B cell (primary cell): Measurements from ENCODE around the gene ONECUT3. TPM values are rescaled to one million over a fixed set of nuclear protein-coding genes. Genes with fewer than 3 reads are reported as not detected.

Experiments used
- ATAC-seq: fragments of 200-7000 bp; cut with Tn5 transposase; one replicate; pipeline ENCODE4 v1.10.0; 2021; ENCODE audit warnings: low read depth, mild to moderate bottlenecking, moderate number of reproducible peaks, moderate library complexity
- CTCF ChIA-PET: fragments of 350-600 bp; sonication (Branson Sonifier 250); formaldehyde crosslinking; loops from one replicate; lab custom pipeline; 2021; ENCODE audit warnings: antibody characterized with exemption, inconsistent platforms; lab: Charles Lee
- POLR2A ChIA-PET: fragments of 350-600 bp; sonication (Branson Sonifier 250); formaldehyde crosslinking; loops from one replicate; lab custom pipeline; 2021; ENCODE audit warnings: antibody characterized with exemption; lab: Charles Lee
- DNase-seq: peaks from one replicate; pipeline ENCODE4 v3.0.0; 2013
- H2AFZ ChIP-seq: 2 replicates; pipeline ENCODE4 v1.6.1; 2012; ENCODE audit warnings: mild to moderate bottlenecking, low read depth, low read length; ENCODE audit not compliant: insufficient read depth, poor library complexity, severe bottlenecking
- H3K27ac ChIP-seq, 2 donors: 1 replicate in 1 of 2; 2 replicates in 1 of 2; pipeline ENCODE4 v1.5.1; 2012 to 2013; ENCODE audit warnings: low read length in 2 of 2, mild to moderate bottlenecking in 2 of 2, moderate library complexity in 1 of 2
- H3K27me3 ChIP-seq, 4 experiments: fragments of 200-600 bp in 1 of 4; sonication (generic) in 1 of 4; replicated peaks in 1 of 4; 1 replicate in 2 of 4; 2 replicates in 2 of 4; pipeline versions ENCODE4 v1.6.1 to v1.7.0; 2013 to 2016; ENCODE audit warnings: low read length in 3 of 4, mild to moderate bottlenecking in 2 of 4, mixed read lengths in 1 of 4, moderate library complexity in 1 of 4; ENCODE audit not compliant: insufficient read depth in 4 of 4, control insufficient read depth in 3 of 4; ENCODE audit errors: control extremely low read depth in 1 of 4
- H3K36me3 ChIP-seq, 2 experiments: replicated peaks in 1 of 2; 1 replicate in 1 of 2; 2 replicates in 1 of 2; pipeline versions ENCODE4 v1.6.1 to v1.7.1; 2013; ENCODE audit warnings: low read length in 1 of 2; ENCODE audit not compliant: insufficient read depth in 2 of 2, control insufficient read depth in 1 of 2; ENCODE audit errors: control extremely low read depth in 1 of 2, extremely low read depth in 1 of 2
- H3K4me1 ChIP-seq, 2 donors: fragments of 200-600 bp in 1 of 2; sonication (generic) in 1 of 2; 1 replicate in 1 of 2; 2 replicates in 1 of 2; pipeline versions ENCODE4 v1.5.1 to v1.6.1; 2013 to 2017; ENCODE audit warnings: low read length in 2 of 2; ENCODE audit not compliant: control insufficient read depth in 2 of 2, insufficient read depth in 2 of 2
- H3K4me2 ChIP-seq: replicated peaks from 2 replicates; pipeline ENCODE3; 2012; ENCODE audit warnings: mild to moderate bottlenecking, low read depth, low read length; ENCODE audit not compliant: poor library complexity, severe bottlenecking
- H3K4me3 ChIP-seq, 5 experiments: fragments of 200-600 bp in 1 of 5; sonication (generic) in 1 of 5; 1 replicate in 3 of 5; 2 replicates in 2 of 5; pipeline versions ENCODE4 v1.5.1 to v1.7.0; 2011 to 2016; ENCODE audit warnings: low read length in 4 of 5, mild to moderate bottlenecking in 4 of 5, low read depth in 2 of 5, control low read depth in 1 of 5, moderate library complexity in 1 of 5; ENCODE audit not compliant: insufficient read depth in 1 of 5; ENCODE audit errors: control extremely low read depth in 1 of 5, extremely low read depth in 1 of 5
- H3K79me2 ChIP-seq: fragments of 200-600 bp; sonication (generic); one replicate; pipeline ENCODE4 v1.6.0; 2016; ENCODE audit warnings: low read length; ENCODE audit not compliant: control insufficient read depth, insufficient read depth
- H3K9ac ChIP-seq: fragments of 200-600 bp; sonication (generic); 2 replicates; pipeline ENCODE4 v1.6.1; 2017; ENCODE audit warnings: mild to moderate bottlenecking, low read length, moderate library complexity
- H3K9me3 ChIP-seq, 3 donors: one replicate each; pipeline versions ENCODE4 v1.6.1 to v1.7.1; 2013; ENCODE audit warnings: low read length in 2 of 3; ENCODE audit not compliant: control insufficient read depth in 2 of 3, insufficient read depth in 1 of 3; ENCODE audit errors: control extremely low read depth in 1 of 3
- H4K20me1 ChIP-seq: 2 replicates; pipeline ENCODE4 v1.6.0; 2012; ENCODE audit warnings: mild to moderate bottlenecking, low read length; ENCODE audit not compliant: insufficient read depth, control insufficient read depth, poor library complexity, severe bottlenecking
- H3K27ac Mint-ChIP-seq: one replicate; pipeline ENCODE4 v1.8.0; 2021; ENCODE audit warnings: mixed read lengths
- H3K27me3 Mint-ChIP-seq: one replicate; pipeline ENCODE4 v1.8.0; 2021; ENCODE audit warnings: mixed read lengths
- H3K4me1 Mint-ChIP-seq: one replicate; pipeline ENCODE4 v1.8.0; 2021; ENCODE audit warnings: mixed read lengths
- H3K4me3 Mint-ChIP-seq: one replicate; pipeline ENCODE4 v1.8.0; 2021; ENCODE audit warnings: mixed read lengths
- H3K9me3 Mint-ChIP-seq: one replicate; pipeline ENCODE4 v1.8.0; 2022; ENCODE audit warnings: mixed read lengths; ENCODE audit not compliant: insufficient read depth
- EZH2 ChIP-seq: IDR thresholded peaks from 2 replicates; pipeline ENCODE4 v1.6.1; 2012; ENCODE audit warnings: borderline replicate concordance, low read depth, mild to moderate bottlenecking, moderate library complexity, low read length; ENCODE audit not compliant: insufficient read depth, poor library complexity, severe bottlenecking
- WGBS: methylation state at CpG from one replicate; pipeline ENCODE4 v1.1.5; 2013; ENCODE audit warnings: missing lambda C conversion rate; ENCODE audit not compliant: insufficient coverage; 5-methylcytosine and 5-hydroxymethylcytosine counted together
- intact Hi-C: fragments of 100-400 bp; cut with micrococcal nuclease; formaldehyde crosslinking; loops from one replicate; pipeline ENCODE4 v1.10.0; 2022
- polyA plus RNA-seq: library from polyadenylated mRNA; depleted of rRNA; stranded (reverse); fragments of >200 nt; gene quantifications from 2 replicates; pipeline ENCODE4 v1.2.3, GENCODE V29; 2012
- total RNA-seq, 2 donors: library from RNA; stranded (reverse); fragments of 120-200 nt in 1 of 2; gene quantifications; 1 replicate in 1 of 2; 2 replicates in 1 of 2; pipeline versions ENCODE4 v1.2.3 to v1.2.4, GENCODE V29; 2013 to 2022
- TF ChIP-seq, protein P1 (sequence below): fragments of 200-600 bp; IDR thresholded peaks from one replicate; pipeline ENCODE4 v1.8.0; 2022; ENCODE audit warnings: antibody characterized with exemption, mild to moderate bottlenecking

The ONECUT3 gene
- total and polyA plus RNA-seq, 2 donors (not counting 1 experiment from before 2014, with no cell fraction given): not detected

DNA sequence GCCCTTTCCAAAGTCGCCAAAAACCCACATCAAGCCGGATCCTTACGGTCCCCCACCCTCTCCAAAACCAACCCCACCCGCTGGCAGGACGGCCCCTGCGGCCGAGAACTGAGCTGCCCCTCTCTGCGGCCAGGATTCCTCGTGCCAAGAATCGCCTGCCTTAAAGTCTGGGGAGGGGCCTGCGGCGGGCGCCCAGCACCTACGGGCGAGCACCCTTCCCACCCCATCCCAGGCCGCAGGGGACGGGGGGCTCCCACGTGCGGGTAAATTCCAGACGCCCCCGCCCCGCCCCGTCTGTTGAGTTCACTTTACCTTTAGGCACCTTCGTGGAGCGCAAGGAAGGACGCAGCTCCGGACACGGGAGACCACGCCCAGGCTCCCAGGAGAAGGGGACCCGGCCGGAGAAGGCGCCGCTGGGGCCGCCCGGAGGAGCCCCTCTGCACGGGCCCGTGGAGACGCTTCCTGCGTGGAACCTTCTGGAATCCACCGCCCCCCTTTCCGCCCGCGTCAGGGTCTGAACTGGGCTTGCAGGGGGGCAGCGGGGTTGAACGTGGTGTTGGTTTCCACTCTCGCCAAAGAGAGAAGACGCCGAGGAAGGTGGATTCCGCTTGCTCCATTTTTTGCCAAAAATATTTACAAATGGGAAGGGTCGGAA lies 22.8 kb downstream of the ONECUT3 start:
- peaks cover 0 to 82% (median 52%) of the 10 kb centered on the region in 4 experiments for H3K27me3 ChIP-seq
- H3K9me3 Mint-ChIP-seq: peaks cover 2% of the 10 kb centered on the region
- no peak for DNase-seq
- H3K4me3 Mint-ChIP-seq: no peak overlapping the region
- CTCF ChIA-PET: interaction anchor here (0.6 to 1.1 kb wide), 2 partner anchors 22 to 224 kb away, joined by 3 read pairs; no protein-coding TSS in a partner anchor
- peaks cover 7 to 17% of the 10 kb centered on the region in 2 donors for H3K4me1 ChIP-seq
- no peaks in the 10 kb centered on the region for H3K36me3 ChIP-seq
- no peak overlapping the region for H3K27ac Mint-ChIP-seq
- H2AFZ ChIP-seq: no peak overlapping the region
- TF ChIP-seq EZH2: no peak
- TF ChIP-seq, protein P1, sequence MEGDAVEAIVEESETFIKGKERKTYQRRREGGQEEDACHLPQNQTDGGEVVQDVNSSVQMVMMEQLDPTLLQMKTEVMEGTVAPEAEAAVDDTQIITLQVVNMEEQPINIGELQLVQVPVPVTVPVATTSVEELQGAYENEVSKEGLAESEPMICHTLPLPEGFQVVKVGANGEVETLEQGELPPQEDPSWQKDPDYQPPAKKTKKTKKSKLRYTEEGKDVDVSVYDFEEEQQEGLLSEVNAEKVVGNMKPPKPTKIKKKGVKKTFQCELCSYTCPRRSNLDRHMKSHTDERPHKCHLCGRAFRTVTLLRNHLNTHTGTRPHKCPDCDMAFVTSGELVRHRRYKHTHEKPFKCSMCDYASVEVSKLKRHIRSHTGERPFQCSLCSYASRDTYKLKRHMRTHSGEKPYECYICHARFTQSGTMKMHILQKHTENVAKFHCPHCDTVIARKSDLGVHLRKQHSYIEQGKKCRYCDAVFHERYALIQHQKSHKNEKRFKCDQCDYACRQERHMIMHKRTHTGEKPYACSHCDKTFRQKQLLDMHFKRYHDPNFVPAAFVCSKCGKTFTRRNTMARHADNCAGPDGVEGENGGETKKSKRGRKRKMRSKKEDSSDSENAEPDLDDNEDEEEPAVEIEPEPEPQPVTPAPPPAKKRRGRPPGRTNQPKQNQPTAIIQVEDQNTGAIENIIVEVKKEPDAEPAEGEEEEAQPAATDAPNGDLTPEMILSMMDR: no peak
- H3K4me2 ChIP-seq: peak overlapping the region; percentile 8
- peaks cover 67% of the 10 kb centered on the region for H3K27me3 Mint-ChIP-seq
- H3K9ac ChIP-seq: no peak overlapping the region
- H3K4me1 Mint-ChIP-seq: peaks cover 5% of the 10 kb centered on the region
- POLR2A ChIA-PET: no interaction called here
- H3K79me2 ChIP-seq: no peaks in the 10 kb centered on the region
- peaks cover 0 to 61% (median 5%) of the 10 kb centered on the region in 3 donors for H3K9me3 ChIP-seq
- ATAC-seq: no peak
- H3K4me3 ChIP-seq: no peak overlapping the region
- WGBS: 9% methylated on average over 46 of the region's 50 CpGs
- no peak overlapping the region for H3K27ac ChIP-seq
- intact Hi-C loops: no loop called here
- H4K20me1 ChIP-seq: no peaks in the 10 kb centered on the region

GRCh38 chr19:1776606-1777147 lies 23.4 kb downstream of the ONECUT3 start:
- H3K4me1 ChIP-seq: peaks cover 7 to 17% of the 10 kb centered on the region in 2 donors
- H4K20me1 ChIP-seq: no peaks in the 10 kb centered on the region
- ATAC-seq (no peak), DNase-seq (no peak)
- no peaks in the 10 kb centered on the region for H3K79me2 ChIP-seq
- no peak overlapping the region for H3K4me2 ChIP-seq
- ChIA-PET CTCF (interaction anchor here (0.6 to 1.1 kb wide), 2 partner anchors 21 to 225 kb away, joined by 3 read pairs; no protein-coding TSS in a partner anchor), POLR2A (no interaction called here)
- peaks cover 0 to 62% (median 3%) of the 10 kb centered on the region in 3 donors for H3K9me3 ChIP-seq
- intact Hi-C loops: no loop called here
- Mint-ChIP-seq H3K27ac (no peak overlapping the region), H3K9me3 (no peaks in the 10 kb centered on the region), H3K4me1 (peaks cover 5% of the 10 kb centered on the region), H3K4me3 (no peak overlapping the region), H3K27me3 (peaks cover 64% of the 10 kb centered on the region)
- H2AFZ ChIP-seq: no peak overlapping the region
- peaks cover 0 to 80% (median 48%) of the 10 kb centered on the region in 4 experiments for H3K27me3 ChIP-seq
- no peaks in the 10 kb centered on the region for H3K36me3 ChIP-seq
- no peak overlapping the region for H3K4me3 ChIP-seq
- WGBS: 6% methylated on average over 16 of the region's 23 CpGs
- H3K27ac ChIP-seq: no peak overlapping the region
- TF ChIP-seq EZH2: no peak
- TF ChIP-seq, protein P1: no peak
- H3K9ac ChIP-seq: no peak overlapping the region
